ENCODE results near the gene GDI2.

- TF ChIP-seq CTCF (optimal IDR thresholded peaks at IDR 0.05 in 1 of 3, IDR thresholded peaks at IDR 0.05 in 1 of 3, conservative IDR thresholded peaks at IDR 0.05 in 1 of 3; ENCODE audit: extremely low read depth in 1 of 3, insufficient read depth in 2 of 3, low read length in 3 of 3) (no peak), EZH2 (IDR thresholded peaks at IDR 0.05; ENCODE audit: low read length) (no peak)
Observed at GRCh38 chr10:5809527-5810154, 3.6 kb downstream of the GDI2 start.

All from keratinocyte (primary cell).